Common myeloid progenitor, CD34-positive (primary cell): ENCODE measurements around the gene SH3TC2.
A peak's percentile ranks its signal among the peaks of the same experiment; 100 is the strongest.

Experiments
- CTCF ChIA-PET: fragments of 350-600 bp; sonication (Branson Sonifier 250); formaldehyde crosslinking; loops from one replicate; lab custom pipeline; 2021; ENCODE audit warnings: antibody characterized with exemption; lab: Charles Lee
- POLR2A ChIA-PET: fragments of 350-600 bp; sonication (Branson Sonifier 250); formaldehyde crosslinking; loops from one replicate; lab custom pipeline; 2021; ENCODE audit warnings: antibody characterized with exemption; lab: Charles Lee
- DNase-seq, 3 donors: peaks; one replicate each; pipeline versions ENCODE4 v3.0.0 to v3.0.0-alpha.2; 2013
- H3K27ac ChIP-seq, 2 experiments: 1 replicate in 1 of 2; 2 replicates in 1 of 2; pipeline ENCODE4 v1.7.0; 2013; ENCODE audit warnings: inconsistent platforms in 2 of 2, low read length in 2 of 2, mild to moderate bottlenecking in 2 of 2, low read depth in 1 of 2, moderate library complexity in 1 of 2; ENCODE audit not compliant: severe bottlenecking in 2 of 2, insufficient read depth in 1 of 2, poor library complexity in 1 of 2
- H3K27me3 ChIP-seq, 5 experiments: replicated peaks in 2 of 5; 1 replicate in 3 of 5; 2 replicates in 2 of 5; pipeline versions ENCODE4 v1.6.1 to v1.7.0; 2013; ENCODE audit warnings: low read length in 4 of 5, mild to moderate bottlenecking in 2 of 5, moderate library complexity in 2 of 5, inconsistent platforms in 1 of 5; ENCODE audit not compliant: insufficient read depth in 5 of 5, control insufficient read depth in 4 of 5
- H3K36me3 ChIP-seq, 4 experiments: 1 replicate in 2 of 4; 2 replicates in 2 of 4; pipeline versions ENCODE4 v1.6.1 to v1.7.0; 2013; ENCODE audit warnings: low read length in 3 of 4, control low read depth in 1 of 4, mild to moderate bottlenecking in 1 of 4; ENCODE audit not compliant: control insufficient read depth in 4 of 4, insufficient read depth in 4 of 4
- H3K4me1 ChIP-seq, 4 experiments: 1 replicate in 3 of 4; 2 replicates in 1 of 4; pipeline versions ENCODE4 v1.6.1 to v1.7.1; 2013; ENCODE audit warnings: low read length in 3 of 4, mild to moderate bottlenecking in 3 of 4, control low read depth in 1 of 4, inconsistent platforms in 1 of 4, moderate library complexity in 1 of 4; ENCODE audit not compliant: control insufficient read depth in 4 of 4, insufficient read depth in 4 of 4; ENCODE audit errors: control extremely low read depth in 1 of 4
- H3K4me3 ChIP-seq, 7 experiments: 1 replicate in 4 of 7; 2 replicates in 3 of 7; pipeline versions ENCODE4 v1.5.1 to v1.7.0; 2013; ENCODE audit warnings: mild to moderate bottlenecking in 7 of 7, low read length in 6 of 7, moderate library complexity in 6 of 7, inconsistent platforms in 2 of 7, low read depth in 2 of 7, control low read depth in 1 of 7; ENCODE audit not compliant: insufficient read depth in 4 of 7, control insufficient read depth in 1 of 7; ENCODE audit errors: extremely low read depth in 1 of 7
- H3K9me3 ChIP-seq, 5 experiments: 1 replicate in 4 of 5; 2 replicates in 1 of 5; pipeline versions ENCODE4 v1.6.1 to v1.7.1; 2013; ENCODE audit warnings: low read length in 4 of 5, mild to moderate bottlenecking in 2 of 5, inconsistent platforms in 1 of 5, low read depth in 1 of 5, moderate library complexity in 1 of 5; ENCODE audit not compliant: control insufficient read depth in 4 of 5, insufficient read depth in 2 of 5; ENCODE audit errors: control extremely low read depth in 1 of 5
- WGBS: methylation state at CpG from one replicate; pipeline ENCODE4 v1.1.5; 2013; ENCODE audit not compliant: insufficient coverage; 5-methylcytosine and 5-hydroxymethylcytosine counted together

The SH3TC2 gene

GRCh38 chr5:149037817-149038216 lies 25.0 kb downstream of the SH3TC2 start:
- CTCF ChIA-PET: interaction anchor here (0.6 to 6.9 kb wide), 11 partner anchors 8 to 301 kb away, joined by 3 to 210 read pairs (median 5); no protein-coding TSS in a partner anchor

GRCh38 chr5:149036970-149037369 lies 25.9 kb downstream of the SH3TC2 start:
- H3K27ac ChIP-seq: no peak overlapping the region
- ChIA-PET CTCF (interaction anchor here (0.6 to 6.9 kb wide), 20 partner anchors 9 to 857 kb away, joined by 3 to 210 read pairs (median 6); no protein-coding TSS in a partner anchor), POLR2A (no interaction called here)
- no peaks in the 10 kb centered on the region for H3K36me3 ChIP-seq
- H3K27me3 ChIP-seq: no peaks in the 10 kb centered on the region
- peak in 2 of 3 donors; percentile 15 to 30 for DNase-seq
- WGBS: 75% methylated on average over 2 of the region's 2 CpGs
- H3K4me1 ChIP-seq: peaks cover 21 to 55% (median 52%) of the 10 kb centered on the region in 4 experiments
- no peak overlapping the region for H3K4me3 ChIP-seq
- H3K9me3 ChIP-seq: no peaks in the 10 kb centered on the region

More at GRCh38 chr5:149037817-149038216, 25.0 kb downstream of the SH3TC2 start:
- DNase-seq: peak; percentile 76 to 92 (median 88)
- H3K9me3 ChIP-seq: no peaks in the 10 kb centered on the region
- no peaks in the 10 kb centered on the region for H3K27me3 ChIP-seq
- peak overlapping the region; percentile 2 to 27 for H3K27ac ChIP-seq
- H3K4me1 ChIP-seq: peaks cover 21 to 55% (median 52%) of the 10 kb centered on the region in 4 experiments
- no peaks in the 10 kb centered on the region for H3K36me3 ChIP-seq
- WGBS: 0% methylated on average over 3 of the region's 3 CpGs
- POLR2A ChIA-PET: interaction anchor here (1.4 kb wide), 1 partner anchor 42 kb away, joined by 3 read pairs; no protein-coding TSS in a partner anchor
- H3K4me3 ChIP-seq: no peak overlapping the region

- Histone ChIP-seq H3K36me3 (no peaks in the 10 kb centered on the region), H3K4me1 (peaks cover 21 to 54% (median 52%) of the 10 kb centered on the region in 4 experiments), H3K9me3 (no peaks in the 10 kb centered on the region), H3K27me3 (no peaks in the 10 kb centered on the region), H3K4me3 (no peak overlapping the region), H3K27ac (no peak overlapping the region)
- ChIA-PET CTCF (interaction anchor here (1.0 to 6.9 kb wide), 27 partner anchors 10 to 857 kb away, joined by 3 to 210 read pairs (median 6); no protein-coding TSS in a partner anchor), POLR2A (interaction anchor here (0.6 kb wide), 1 partner anchor 8 kb away, joined by 3 read pairs; no protein-coding TSS in a partner anchor)
- peak in 1 of 3 donors; percentile 9 for DNase-seq
- 40% methylated on average over 3 of the region's 3 CpGs for WGBS
These were observed 26.7 kb downstream of the SH3TC2 start for GRCh38 chr5:149036168-149036567.

GRCh38 chr5:149035372-149035790 lies 27.5 kb downstream of the SH3TC2 start:
- Histone ChIP-seq H3K9me3 (no peaks in the 10 kb centered on the region), H3K27ac (no peak overlapping the region), H3K36me3 (no peaks in the 10 kb centered on the region), H3K27me3 (no peaks in the 10 kb centered on the region), H3K4me1 (peaks cover 21 to 51% (median 50%) of the 10 kb centered on the region in 4 experiments), H3K4me3 (no peak overlapping the region)
- WGBS: 14% methylated on average over 7 of the region's 8 CpGs
- peak; percentile 73 to 87 (median 83) for DNase-seq
- ChIA-PET POLR2A (interaction anchor here (0.6 kb wide), 1 partner anchor 50 kb away, joined by 3 read pairs; no protein-coding TSS in a partner anchor), CTCF (interaction anchor here (0.6 to 6.9 kb wide), 41 partner anchors 8 to 856 kb away, joined by 3 to 210 read pairs (median 4); no protein-coding TSS in a partner anchor)

- Histone ChIP-seq H3K36me3 (no peaks in the 10 kb centered on the region), H3K27ac (no peak overlapping the region), H3K4me3 (no peak overlapping the region), H3K9me3 (no peaks in the 10 kb centered on the region), H3K4me1 (peaks cover 0 to 7% (median 6%) of the 10 kb centered on the region in 4 experiments), H3K27me3 (no peaks in the 10 kb centered on the region)
- CTCF ChIA-PET: interaction anchor here (1.0 to 3.3 kb wide), 8 partner anchors 23 to 300 kb away, joined by 3 to 25 read pairs (median 6); no protein-coding TSS in a partner anchor
- POLR2A ChIA-PET: interaction anchor here (1.2 kb wide), 1 partner anchor 43 kb away, joined by 4 read pairs; no protein-coding TSS in a partner anchor
- WGBS: 100% methylated on average over 3 of the region's 3 CpGs
- DNase-seq: no peak
These were observed 31.9 kb downstream of the SH3TC2 start for GRCh38 chr5:149030838-149031397.

- Histone ChIP-seq H3K27me3 (no peaks in the 10 kb centered on the region), H3K9me3 (no peaks in the 10 kb centered on the region), H3K4me1 (peaks cover 0 to 1% (median under 1%) of the 10 kb centered on the region in 4 experiments), H3K36me3 (no peaks in the 10 kb centered on the region), H3K4me3 (no peak overlapping the region), H3K27ac (no peak overlapping the region)
- WGBS: 90% methylated on average over 3 of the region's 3 CpGs
- CTCF ChIA-PET: interaction anchor here (0.9 to 2.8 kb wide), 8 partner anchors 22 to 299 kb away, joined by 3 to 9 read pairs (median 6); no protein-coding TSS in a partner anchor
- no peak for DNase-seq
- POLR2A ChIA-PET: interaction anchor here (0.9 to 1.2 kb wide), 2 partner anchors 43 to 53 kb away, joined by 4 to 5 read pairs; no protein-coding TSS in a partner anchor
These were observed 32.5 kb downstream of the SH3TC2 start for GRCh38 chr5:149030392-149030791.
